WTC11 (cell line): Measurements from ENCODE around the gene ATXN7. TPM values are rescaled to one million over a fixed set of nuclear protein-coding genes. Genes with fewer than 3 reads are reported as not detected.

Source experiments
- ATAC-seq: fragments of 200-7000 bp; cut with Tn5 transposase; 2 replicates; pipeline ENCODE4 v1.10.0; 2021; ENCODE audit warnings: mild to moderate bottlenecking, moderate library complexity
- CTCF ChIA-PET: fragments of 300-600 bp; sonication (Branson Sonifier 250); formaldehyde crosslinking; loops from one replicate; lab custom pipeline; 2021; ENCODE audit warnings: antibody characterized with exemption; lab: Charles Lee
- POLR2A ChIA-PET: fragments of 350-600 bp; sonication (Branson Sonifier 250); formaldehyde crosslinking; loops from one replicate; lab custom pipeline; 2021; ENCODE audit warnings: antibody characterized with exemption; lab: Charles Lee
- DNase-seq: peaks from one replicate; pipeline ENCODE4 v3.0.0; 2021; ENCODE audit warnings: low spot score
- H3K27ac Mint-ChIP-seq: 2 replicates; pipeline ENCODE4 v1.8.0; 2021; ENCODE audit warnings: mixed read lengths
- H3K27me3 Mint-ChIP-seq: 2 replicates; pipeline ENCODE4 v1.8.0; 2021; ENCODE audit warnings: low read depth, mild to moderate bottlenecking, moderate library complexity, mixed read lengths
- H3K36me3 Mint-ChIP-seq: 2 replicates; pipeline ENCODE4 v1.8.0; 2021; ENCODE audit warnings: mixed read lengths
- H3K4me1 Mint-ChIP-seq: 2 replicates; pipeline ENCODE4 v1.8.0; 2022; ENCODE audit warnings: mixed read lengths
- H3K4me3 Mint-ChIP-seq: 2 replicates; pipeline ENCODE4 v1.8.0; 2021; ENCODE audit warnings: mild to moderate bottlenecking, moderate library complexity, mixed read lengths
- H3K9me3 Mint-ChIP-seq: 2 replicates; pipeline ENCODE4 v1.8.0; 2021; ENCODE audit warnings: mixed read lengths
- CBFB ChIP-seq: sonication (generic); formaldehyde crosslinking; IDR thresholded peaks from 2 replicates; pipeline ENCODE4 v1.8.1; 2022; ENCODE audit warnings: mild to moderate bottlenecking, low read depth, missing genetic modification reagents
- ELF4 ChIP-seq: sonication (generic); formaldehyde crosslinking; IDR thresholded peaks from 2 replicates; pipeline ENCODE4 v1.8.1; 2022; ENCODE audit warnings: low read depth, mild to moderate bottlenecking, moderate library complexity, missing genetic modification reagents
- ESRRA ChIP-seq: sonication (generic); formaldehyde crosslinking; IDR thresholded peaks from 2 replicates; pipeline ENCODE4 v1.8.1; 2022; ENCODE audit warnings: mild to moderate bottlenecking, missing genetic modification reagents, borderline replicate concordance
- ETV6 ChIP-seq: sonication (generic); formaldehyde crosslinking; IDR thresholded peaks from 2 replicates; pipeline ENCODE4 v1.8.1; 2022; ENCODE audit warnings: mild to moderate bottlenecking, missing genetic modification reagents
- GABPB1 ChIP-seq: sonication (generic); formaldehyde crosslinking; IDR thresholded peaks from 2 replicates; pipeline ENCODE4 v1.8.1; 2023; ENCODE audit warnings: mild to moderate bottlenecking, missing genetic modification reagents
- GRHL2 ChIP-seq: fragments of 250-450 bp; sonication (Bioruptor Pico); IDR thresholded peaks from 2 replicates; pipeline ENCODE4 v1.8.0; 2022; ENCODE audit warnings: mild to moderate bottlenecking, moderate library complexity; ENCODE audit not compliant: insufficient replicate concordance, severe bottlenecking
- IRF2 ChIP-seq: sonication (generic); formaldehyde crosslinking; IDR thresholded peaks from 2 replicates; pipeline ENCODE4 v1.8.0; 2022; ENCODE audit warnings: low read depth, missing genetic modification reagents, borderline replicate concordance
- MLX ChIP-seq: sonication (generic); formaldehyde crosslinking; IDR thresholded peaks from 2 replicates; pipeline ENCODE4 v1.8.1; 2023; ENCODE audit warnings: mild to moderate bottlenecking, missing genetic modification reagents, moderate library complexity
- NFYB ChIP-seq: sonication (generic); formaldehyde crosslinking; conservative IDR thresholded peaks from 2 replicates; pipeline ENCODE4 v1.8.0; 2022; ENCODE audit warnings: low read depth, missing genetic modification reagents
- NR2C2 ChIP-seq: sonication (generic); formaldehyde crosslinking; IDR thresholded peaks from 2 replicates; pipeline ENCODE4 v1.8.0; 2022; ENCODE audit warnings: mild to moderate bottlenecking, missing genetic modification reagents
- OVOL2 ChIP-seq: fragments of 250-450 bp; sonication (Bioruptor Pico); IDR thresholded peaks from 2 replicates; pipeline ENCODE4 v1.9.0; 2021; ENCODE audit warnings: mild to moderate bottlenecking, borderline replicate concordance
- SMAD4 ChIP-seq: sonication (generic); formaldehyde crosslinking; IDR thresholded peaks from 2 replicates; pipeline ENCODE4 v1.8.0; 2022; ENCODE audit warnings: mild to moderate bottlenecking, missing genetic modification reagents
- SOX15 ChIP-seq: fragments of 250-450 bp; sonication (Bioruptor Pico); IDR thresholded peaks from 2 replicates; pipeline ENCODE4 v1.9.0; 2021; ENCODE audit warnings: mild to moderate bottlenecking
- SP1 ChIP-seq: sonication (generic); formaldehyde crosslinking; conservative IDR thresholded peaks from 2 replicates; pipeline ENCODE4 v1.8.1; 2022; ENCODE audit warnings: missing genetic modification reagents
- STAT6 ChIP-seq: sonication (generic); formaldehyde crosslinking; conservative IDR thresholded peaks from 2 replicates; pipeline ENCODE4 v1.8.1; 2023; ENCODE audit warnings: mild to moderate bottlenecking, low read depth, missing genetic modification reagents, moderate library complexity
- ZNF121 ChIP-seq: sonication (generic); formaldehyde crosslinking; IDR thresholded peaks from 2 replicates; pipeline ENCODE4 v1.8.0; 2023; ENCODE audit warnings: missing genetic modification reagents
- ZNF219 ChIP-seq: sonication (generic); formaldehyde crosslinking; IDR thresholded peaks from 2 replicates; pipeline ENCODE4 v1.8.0; 2023; ENCODE audit warnings: missing genetic modification reagents, mild to moderate bottlenecking, borderline replicate concordance
- ZSCAN18 ChIP-seq: fragments of 250-450 bp; sonication (Bioruptor Pico); IDR thresholded peaks from 2 replicates; pipeline ENCODE4 v2.1.2; 2022; ENCODE audit warnings: mild to moderate bottlenecking, moderate library complexity
- total RNA-seq: library from RNA; stranded (reverse); gene quantifications from 3 replicates; pipeline ENCODE4 v1.2.3, GENCODE V29; 2021
- TF ChIP-seq, protein P1 (sequence below): sonication (generic); formaldehyde crosslinking; IDR thresholded peaks from 2 replicates; pipeline ENCODE4 v1.8.0; 2023; ENCODE audit warnings: missing genetic modification reagents
- TF ChIP-seq, protein P2 (sequence below): fragments of 250-450 bp; sonication (Bioruptor Pico); IDR thresholded peaks from 2 replicates; pipeline ENCODE4 v1.8.0; 2021; ENCODE audit warnings: mild to moderate bottlenecking
- TF ChIP-seq, protein P3 (sequence below): sonication (generic); formaldehyde crosslinking; IDR thresholded peaks from 2 replicates; pipeline ENCODE4 v1.8.0; 2022; ENCODE audit warnings: mild to moderate bottlenecking, missing genetic modification reagents
- TF ChIP-seq, protein P4 (sequence below): sonication (generic); formaldehyde crosslinking; IDR thresholded peaks from 2 replicates; pipeline ENCODE4 v1.8.1; 2022; ENCODE audit warnings: mild to moderate bottlenecking, missing genetic modification reagents, moderate library complexity, borderline replicate concordance

Gene ATXN7
- total RNA-seq, 1 experiment from 2014 or later: 11.7 TPM

- TF ChIP-seq, protein P1, sequence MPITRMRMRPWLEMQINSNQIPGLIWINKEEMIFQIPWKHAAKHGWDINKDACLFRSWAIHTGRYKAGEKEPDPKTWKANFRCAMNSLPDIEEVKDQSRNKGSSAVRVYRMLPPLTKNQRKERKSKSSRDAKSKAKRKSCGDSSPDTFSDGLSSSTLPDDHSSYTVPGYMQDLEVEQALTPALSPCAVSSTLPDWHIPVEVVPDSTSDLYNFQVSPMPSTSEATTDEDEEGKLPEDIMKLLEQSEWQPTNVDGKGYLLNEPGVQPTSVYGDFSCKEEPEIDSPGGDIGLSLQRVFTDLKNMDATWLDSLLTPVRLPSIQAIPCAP (CRISPR knock-in tag): no peak
- TF ChIP-seq NFYB: no peak
- TF ChIP-seq GABPB1: no peak
- no peak for TF ChIP-seq OVOL2 (CRISPR knock-in tag)
- no peak for TF ChIP-seq SP1 (CRISPR knock-in tag)
- TF ChIP-seq, all 79 proteins: peak for 0
These were observed 160.2 kb downstream of the ATXN7 start (continued) for GRCh38 chr3:64023861-64024223.

- no peak for TF ChIP-seq GRHL2 (CRISPR knock-in tag)
- no peak for TF ChIP-seq ZNF219 (CRISPR knock-in tag)
- TF ChIP-seq, protein P2, sequence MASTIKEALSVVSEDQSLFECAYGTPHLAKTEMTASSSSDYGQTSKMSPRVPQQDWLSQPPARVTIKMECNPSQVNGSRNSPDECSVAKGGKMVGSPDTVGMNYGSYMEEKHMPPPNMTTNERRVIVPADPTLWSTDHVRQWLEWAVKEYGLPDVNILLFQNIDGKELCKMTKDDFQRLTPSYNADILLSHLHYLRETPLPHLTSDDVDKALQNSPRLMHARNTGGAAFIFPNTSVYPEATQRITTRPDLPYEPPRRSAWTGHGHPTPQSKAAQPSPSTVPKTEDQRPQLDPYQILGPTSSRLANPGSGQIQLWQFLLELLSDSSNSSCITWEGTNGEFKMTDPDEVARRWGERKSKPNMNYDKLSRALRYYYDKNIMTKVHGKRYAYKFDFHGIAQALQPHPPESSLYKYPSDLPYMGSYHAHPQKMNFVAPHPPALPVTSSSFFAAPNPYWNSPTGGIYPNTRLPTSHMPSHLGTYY (CRISPR knock-in tag): no peak
- TF ChIP-seq NFYB: no peak
- no peak for TF ChIP-seq MLX
- no peak for TF ChIP-seq ZNF121 (CRISPR knock-in tag)
- no peak for TF ChIP-seq SMAD4
- no peak for TF ChIP-seq ZSCAN18
- DNase-seq (no peak), ATAC-seq (no peak)
- POLR2A ChIA-PET: no interaction called here
- peaks cover 39% of the 10 kb centered on the region for H3K4me1 Mint-ChIP-seq
- H3K4me3 Mint-ChIP-seq: no peak overlapping the region
- H3K9me3 Mint-ChIP-seq: no peaks in the 10 kb centered on the region
- no peak overlapping the region for H3K27ac Mint-ChIP-seq
- CTCF ChIA-PET: interaction anchor here (1.3 kb wide), 1 partner anchor 23 kb away, joined by 3 read pairs; no protein-coding TSS in a partner anchor
- peaks cover 9% of the 10 kb centered on the region for H3K36me3 Mint-ChIP-seq
- H3K27me3 Mint-ChIP-seq: no peaks in the 10 kb centered on the region
These were observed 162.7 kb downstream of the ATXN7 start for GRCh38 chr3:64026346-64026745.

GRCh38 chr3:64027658-64028057 is 164.0 kb downstream of the ATXN7 start:
- Mint-ChIP-seq H3K27ac (no peak overlapping the region), H3K36me3 (no peaks in the 10 kb centered on the region), H3K27me3 (no peaks in the 10 kb centered on the region), H3K9me3 (no peaks in the 10 kb centered on the region)
- CTCF ChIA-PET: interaction anchor here (1.2 to 1.3 kb wide), 2 partner anchors 22 to 457 kb away, joined by 3 to 4 read pairs; no protein-coding TSS in a partner anchor
- TF ChIP-seq ESRRA (no peak), STAT6 (no peak), NR2C2 (CRISPR knock-in tag) (no peak), IRF2 (no peak), SOX15 (CRISPR knock-in tag) (no peak), ELF4 (no peak), GRHL2 (CRISPR knock-in tag) (no peak), ETV6 (no peak), CBFB (no peak)
- TF ChIP-seq, protein P2 (CRISPR knock-in tag): no peak
- TF ChIP-seq, protein P3, sequence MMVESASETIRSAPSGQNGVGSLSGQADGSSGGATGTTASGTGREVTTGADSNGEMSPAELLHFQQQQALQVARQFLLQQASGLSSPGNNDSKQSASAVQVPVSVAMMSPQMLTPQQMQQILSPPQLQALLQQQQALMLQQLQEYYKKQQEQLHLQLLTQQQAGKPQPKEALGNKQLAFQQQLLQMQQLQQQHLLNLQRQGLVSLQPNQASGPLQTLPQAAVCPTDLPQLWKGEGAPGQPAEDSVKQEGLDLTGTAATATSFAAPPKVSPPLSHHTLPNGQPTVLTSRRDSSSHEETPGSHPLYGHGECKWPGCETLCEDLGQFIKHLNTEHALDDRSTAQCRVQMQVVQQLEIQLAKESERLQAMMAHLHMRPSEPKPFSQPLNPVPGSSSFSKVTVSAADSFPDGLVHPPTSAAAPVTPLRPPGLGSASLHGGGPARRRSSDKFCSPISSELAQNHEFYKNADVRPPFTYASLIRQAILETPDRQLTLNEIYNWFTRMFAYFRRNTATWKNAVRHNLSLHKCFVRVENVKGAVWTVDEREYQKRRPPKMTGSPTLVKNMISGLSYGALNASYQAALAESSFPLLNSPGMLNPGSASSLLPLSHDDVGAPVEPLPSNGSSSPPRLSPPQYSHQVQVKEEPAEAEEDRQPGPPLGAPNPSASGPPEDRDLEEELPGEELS: no peak
- TF ChIP-seq, protein P4, sequence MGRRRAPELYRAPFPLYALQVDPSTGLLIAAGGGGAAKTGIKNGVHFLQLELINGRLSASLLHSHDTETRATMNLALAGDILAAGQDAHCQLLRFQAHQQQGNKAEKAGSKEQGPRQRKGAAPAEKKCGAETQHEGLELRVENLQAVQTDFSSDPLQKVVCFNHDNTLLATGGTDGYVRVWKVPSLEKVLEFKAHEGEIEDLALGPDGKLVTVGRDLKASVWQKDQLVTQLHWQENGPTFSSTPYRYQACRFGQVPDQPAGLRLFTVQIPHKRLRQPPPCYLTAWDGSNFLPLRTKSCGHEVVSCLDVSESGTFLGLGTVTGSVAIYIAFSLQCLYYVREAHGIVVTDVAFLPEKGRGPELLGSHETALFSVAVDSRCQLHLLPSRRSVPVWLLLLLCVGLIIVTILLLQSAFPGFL (CRISPR knock-in tag): no peak
- TF ChIP-seq, all 79 proteins: peak for 0
- H3K4me3 Mint-ChIP-seq: no peak overlapping the region
- DNase-seq: no peak
- no peak for ATAC-seq
- POLR2A ChIA-PET: no interaction called here
- peaks cover 35% of the 10 kb centered on the region for H3K4me1 Mint-ChIP-seq
